Neural progenitor cell (in vitro differentiated cells): ENCODE results near the gene FARS2. TPM values are rescaled to one million over a fixed set of nuclear protein-coding genes. Genes with fewer than 3 reads are reported as not detected.

Experiments used
- DNase-seq: peaks from one replicate; pipeline ENCODE4 v3.0.0-alpha.2; 2016; ENCODE audit warnings: low spot score
- H2AFZ ChIP-seq: fragments of 200-600 bp; sonication (generic); replicated peaks from 2 replicates; pipeline ENCODE4 v1.6.1; 2016; ENCODE audit warnings: antibody characterized with exemption
- H3F3A ChIP-seq: fragments of 200-600 bp; sonication (generic); 2 replicates; pipeline ENCODE4 v1.6.1; 2016; ENCODE audit warnings: antibody characterized with exemption, low read depth
- H3K27ac ChIP-seq: fragments of 200-600 bp; sonication (generic); 2 replicates; pipeline ENCODE4 v1.5.1; 2016; ENCODE audit warnings: mild to moderate bottlenecking
- H3K27me3 ChIP-seq: fragments of 200-600 bp; sonication (generic); 2 replicates; pipeline ENCODE4 v1.6.1; 2016; ENCODE audit warnings: mild to moderate bottlenecking, moderate library complexity
- H3K36me3 ChIP-seq: fragments of 200-600 bp; sonication (generic); 2 replicates; pipeline ENCODE4 v1.5.1; 2016
- H3K4me1 ChIP-seq: fragments of 200-600 bp; sonication (generic); 2 replicates; pipeline ENCODE4 v1.6.1; 2016; ENCODE audit warnings: mixed run types
- H3K4me2 ChIP-seq: fragments of 200-600 bp; sonication (generic); 2 replicates; pipeline ENCODE4 v1.6.1; 2016
- H3K4me3 ChIP-seq: fragments of 200-600 bp; sonication (generic); 2 replicates; pipeline ENCODE4 v1.5.1; 2016
- H3K79me2 ChIP-seq: fragments of 200-600 bp; sonication (generic); 2 replicates; pipeline ENCODE4 v1.6.1; 2016; ENCODE audit warnings: low read depth
- H3K9ac ChIP-seq: fragments of 200-600 bp; sonication (generic); 2 replicates; pipeline ENCODE4 v1.6.1; 2016
- H3K9me3 ChIP-seq: fragments of 200-600 bp; sonication (generic); 2 replicates; pipeline ENCODE4 v1.5.1; 2016; ENCODE audit warnings: low read depth
- H4K20me1 ChIP-seq: fragments of 200-600 bp; sonication (generic); 2 replicates; pipeline ENCODE4 v1.6.1; 2016; ENCODE audit warnings: low read depth
- H3K27ac Mint-ChIP-seq: 3 replicates; pipeline ENCODE4 v1.8.0; 2021; ENCODE audit warnings: mixed read lengths
- H3K27me3 Mint-ChIP-seq: 2 replicates; pipeline ENCODE4 v1.8.0; 2022; ENCODE audit warnings: low read depth, mild to moderate bottlenecking, inconsistent platforms, moderate library complexity, mixed read lengths; ENCODE audit not compliant: insufficient read depth
- H3K36me3 Mint-ChIP-seq: 3 replicates; pipeline ENCODE4 v1.8.0; 2021; ENCODE audit warnings: mixed read lengths
- H3K4me1 Mint-ChIP-seq: 3 replicates; pipeline ENCODE4 v1.8.0; 2021; ENCODE audit warnings: mixed read lengths
- H3K4me3 Mint-ChIP-seq: 3 replicates; pipeline ENCODE4 v1.8.0; 2021; ENCODE audit warnings: mild to moderate bottlenecking, moderate library complexity, mixed read lengths
- H3K9me3 Mint-ChIP-seq: 3 replicates; pipeline ENCODE4 v1.8.0; 2020; ENCODE audit warnings: mixed read lengths
- CTCF ChIP-seq: fragments of 200-600 bp; sonication (generic); IDR thresholded peaks from 2 replicates; pipeline ENCODE4 v1.5.1; 2017; ENCODE audit warnings: antibody characterized with exemption, mild to moderate bottlenecking
- EZH2 ChIP-seq: fragments of 200-600 bp; sonication (generic); IDR thresholded peaks from 2 replicates; pipeline ENCODE4 v1.6.1; 2017; ENCODE audit warnings: antibody characterized with exemption, mild to moderate bottlenecking, moderate library complexity
- EZH2phosphoT487 ChIP-seq: fragments of 200-600 bp; sonication (generic); IDR thresholded peaks from 2 replicates; pipeline ENCODE4 v1.6.1; 2017; ENCODE audit warnings: antibody characterized with exemption
- total RNA-seq: library from RNA; depleted of rRNA; stranded (reverse); fragments of >200 nt; gene quantifications from 2 replicates; pipeline ENCODE4 v1.2.3, GENCODE V29; 2015; ENCODE audit warnings: low replicate concordance

FARS2 gene
- total RNA-seq, 1 donor from 2014 or later, result 10.8 TPM

GRCh38 chr6:5514353-5514752, 253.0 kb downstream of the FARS2 start:
- Mint-ChIP-seq H3K9me3 (no peaks in the 10 kb centered on the region), H3K27ac (no peak overlapping the region), H3K36me3 (no peaks in the 10 kb centered on the region), H3K27me3 (no peaks in the 10 kb centered on the region), H3K4me3 (no peak overlapping the region), H3K4me1 (peaks cover 18% of the 10 kb centered on the region)
- Histone ChIP-seq H4K20me1 (no peaks in the 10 kb centered on the region), H3K4me3 (no peak overlapping the region), H3K4me2 (no peak overlapping the region), H3F3A (no peaks in the 10 kb centered on the region), H3K4me1 (peaks cover 27% of the 10 kb centered on the region), H3K79me2 (no peaks in the 10 kb centered on the region), H2AFZ (no peak overlapping the region), H3K27ac (no peak overlapping the region), H3K9ac (no peak overlapping the region), H3K36me3 (no peaks in the 10 kb centered on the region), H3K27me3 (no peaks in the 10 kb centered on the region), H3K9me3 (no peaks in the 10 kb centered on the region)
- no peak for DNase-seq
- TF ChIP-seq EZH2phosphoT487 (no peak), CTCF (no peak), EZH2 (no peak)

DNA sequence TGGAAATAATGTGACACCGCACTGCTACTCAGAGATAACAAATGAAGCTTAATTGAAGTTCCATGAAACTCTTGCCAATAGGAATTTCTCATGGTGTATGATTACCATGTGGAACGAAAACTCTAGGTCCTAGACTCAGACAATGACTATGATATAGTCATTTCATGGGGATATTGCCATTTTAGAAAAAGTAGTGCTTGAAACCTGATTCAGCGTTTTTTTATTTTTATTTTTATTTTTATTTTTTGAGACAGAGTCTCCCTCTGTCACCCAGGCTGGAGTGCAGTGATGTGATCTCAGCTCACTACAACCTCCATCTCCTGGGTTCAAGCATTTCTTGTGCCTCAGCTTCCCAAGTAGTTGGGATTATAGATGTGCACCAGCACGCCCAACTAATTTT, 253.9 kb downstream of the FARS2 start:
- Mint-ChIP-seq H3K27me3 (no peaks in the 10 kb centered on the region), H3K9me3 (no peaks in the 10 kb centered on the region)

DNA sequence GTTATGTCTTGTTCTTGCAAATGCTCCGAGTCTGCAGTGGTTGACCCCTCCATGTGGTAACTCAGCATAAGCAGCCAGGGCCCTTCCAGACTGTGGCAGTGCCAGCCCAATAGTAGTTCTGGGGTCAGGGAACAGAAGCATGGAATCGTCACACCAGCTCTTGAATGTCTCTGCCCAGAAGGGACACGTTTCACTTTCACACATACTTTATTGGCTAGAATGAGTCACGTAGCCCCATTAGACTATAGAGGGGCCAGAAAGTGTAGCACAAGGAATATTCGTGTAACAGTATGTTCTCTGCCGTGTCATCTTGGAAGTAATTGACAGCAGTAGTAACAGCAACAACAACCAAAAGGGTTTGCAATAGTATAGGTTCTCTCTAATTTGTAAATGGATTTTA, 254.7 kb downstream of the FARS2 start:
- Histone ChIP-seq H3K9ac (no peak overlapping the region), H3K27me3 (no peaks in the 10 kb centered on the region), H3K36me3 (no peaks in the 10 kb centered on the region), H3K9me3 (no peaks in the 10 kb centered on the region), H3F3A (no peaks in the 10 kb centered on the region), H3K4me2 (no peak overlapping the region), H2AFZ (no peak overlapping the region), H3K4me1 (peaks cover 15% of the 10 kb centered on the region), H3K79me2 (no peaks in the 10 kb centered on the region), H3K4me3 (no peak overlapping the region), H3K27ac (no peak overlapping the region), H4K20me1 (no peaks in the 10 kb centered on the region)
- peaks cover 4% of the 10 kb centered on the region for H3K4me1 Mint-ChIP-seq
- no peaks in the 10 kb centered on the region for H3K27me3 Mint-ChIP-seq
- TF ChIP-seq EZH2phosphoT487 (no peak), CTCF (no peak), EZH2 (no peak)
- H3K9me3 Mint-ChIP-seq, result no peaks in the 10 kb centered on the region
- DNase-seq, result no peak
- H3K36me3 Mint-ChIP-seq, result no peaks in the 10 kb centered on the region
- no peak overlapping the region for H3K4me3 Mint-ChIP-seq
- no peak overlapping the region for H3K27ac Mint-ChIP-seq

More for the DNA sequence above, 253.9 kb downstream of the FARS2 start:
- H3K27ac ChIP-seq, result no peak overlapping the region
- H3K9me3 ChIP-seq, result no peaks in the 10 kb centered on the region
- no peak overlapping the region for H3K9ac ChIP-seq
- no peak overlapping the region for H3K4me2 ChIP-seq
- no peaks in the 10 kb centered on the region for H3K79me2 ChIP-seq
- Mint-ChIP-seq H3K36me3 (no peaks in the 10 kb centered on the region), H3K27ac (no peak overlapping the region), H3K4me1 (peaks cover 12% of the 10 kb centered on the region), H3K4me3 (no peak overlapping the region)
- H2AFZ ChIP-seq, result no peak overlapping the region
- no peaks in the 10 kb centered on the region for H4K20me1 ChIP-seq
- no peak overlapping the region for H3K4me3 ChIP-seq
- TF ChIP-seq EZH2 (no peak), EZH2phosphoT487 (no peak), CTCF (no peak)
- H3F3A ChIP-seq, result no peaks in the 10 kb centered on the region
- no peaks in the 10 kb centered on the region for H3K27me3 ChIP-seq
- H3K36me3 ChIP-seq, result no peaks in the 10 kb centered on the region
- DNase-seq, result no peak
- peaks cover 23% of the 10 kb centered on the region for H3K4me1 ChIP-seq

GRCh38 chr6:5517796-5518195, 256.5 kb downstream of the FARS2 start:
- Mint-ChIP-seq H3K36me3 (no peaks in the 10 kb centered on the region), H3K27me3 (no peaks in the 10 kb centered on the region), H3K4me3 (no peak overlapping the region), H3K4me1 (no peaks in the 10 kb centered on the region), H3K9me3 (no peaks in the 10 kb centered on the region), H3K27ac (no peak overlapping the region)
- DNase-seq, result no peak
- no peak overlapping the region for H3K27ac ChIP-seq
- no peaks in the 10 kb centered on the region for H3K4me1 ChIP-seq
- no peaks in the 10 kb centered on the region for H3K36me3 ChIP-seq
- no peaks in the 10 kb centered on the region for H3K27me3 ChIP-seq
- TF ChIP-seq CTCF (no peak), EZH2 (no peak), EZH2phosphoT487 (no peak)
- H3K4me3 ChIP-seq, result no peak overlapping the region
- H3K9ac ChIP-seq, result no peak overlapping the region
- H4K20me1 ChIP-seq, result no peaks in the 10 kb centered on the region
- H3F3A ChIP-seq, result no peaks in the 10 kb centered on the region
- no peak overlapping the region for H2AFZ ChIP-seq
- no peaks in the 10 kb centered on the region for H3K9me3 ChIP-seq
- H3K4me2 ChIP-seq, result no peak overlapping the region
- no peaks in the 10 kb centered on the region for H3K79me2 ChIP-seq
